GM21447 (cell line): ENCODE measurements around the gene KCNIP1.

Experiments used
- ATAC-seq: cut with Tn5 transposase; IDR thresholded peaks from one replicate; pipeline ENCODE4 v1.9.1; 2021; ENCODE audit not compliant: unreplicated experiment

The KCNIP1 gene

DNA sequence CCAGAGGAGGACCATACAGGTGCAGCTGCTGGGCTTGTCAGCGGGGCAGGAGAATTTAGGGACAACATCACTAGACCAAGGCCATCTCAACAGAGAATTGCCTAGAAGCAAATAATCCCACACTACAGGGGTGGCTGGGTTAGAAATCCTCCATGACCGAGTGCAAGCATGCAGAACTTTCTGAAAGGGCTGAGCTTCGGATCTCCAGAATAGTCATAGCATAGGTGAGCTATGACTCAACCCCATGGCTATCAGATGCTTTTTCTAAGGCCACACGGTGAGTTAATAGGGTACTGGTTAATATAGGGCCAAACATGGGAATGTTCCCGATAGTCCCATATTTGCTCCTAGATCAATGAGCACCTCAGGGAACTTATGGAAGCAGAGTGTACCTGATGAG, 4.2 kb downstream of the KCNIP1 start:
- no peak for ATAC-seq

DNA sequence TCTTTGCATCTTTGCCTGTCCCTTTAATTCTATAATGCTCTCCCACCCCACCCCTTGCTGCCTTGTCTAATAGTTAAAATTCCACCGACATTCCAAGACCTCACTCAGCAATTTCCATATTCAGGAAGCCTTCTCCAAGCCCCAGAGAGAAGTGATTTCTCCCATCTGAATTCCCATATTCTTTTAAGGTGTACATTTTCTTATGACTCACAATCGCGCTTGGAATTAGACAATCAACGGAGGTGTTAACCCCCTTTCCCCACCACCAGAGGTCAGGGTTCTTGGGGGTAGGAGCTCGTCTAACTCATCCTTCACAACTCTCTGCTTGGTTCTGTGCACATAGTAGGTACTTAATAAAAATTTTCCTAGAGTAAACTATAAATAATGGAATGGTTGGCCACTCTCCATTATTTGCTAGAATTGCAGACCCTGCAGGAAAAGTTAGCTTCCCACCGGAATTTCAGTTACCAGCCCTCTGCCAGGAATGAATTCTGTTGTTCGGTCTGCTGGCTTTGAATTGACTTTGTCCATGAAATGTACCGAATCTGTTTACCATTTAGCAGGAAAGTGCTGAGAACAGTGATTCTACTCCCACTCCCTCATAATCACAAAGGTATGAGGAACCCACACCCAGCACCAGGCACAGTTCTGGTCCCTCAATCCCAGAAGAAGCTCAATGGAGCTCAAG, 5.0 kb downstream of the KCNIP1 start:
- no peak for ATAC-seq

DNA sequence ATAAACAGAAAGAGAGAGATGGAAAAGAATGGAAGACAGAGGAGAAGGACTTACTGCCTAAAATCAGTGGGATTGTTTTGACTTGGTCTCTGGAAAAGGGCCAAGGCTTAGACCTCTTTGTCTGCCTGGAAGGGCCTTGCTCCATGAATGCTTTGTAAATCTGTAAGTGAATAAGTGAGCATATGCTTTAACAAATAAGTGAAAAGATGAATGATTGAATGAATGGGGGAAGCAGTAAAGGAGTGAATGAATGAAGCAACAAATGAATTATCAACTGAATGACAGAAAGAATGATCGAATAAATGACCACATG, 5.5 kb downstream of the KCNIP1 start:
- no peak for ATAC-seq

DNA sequence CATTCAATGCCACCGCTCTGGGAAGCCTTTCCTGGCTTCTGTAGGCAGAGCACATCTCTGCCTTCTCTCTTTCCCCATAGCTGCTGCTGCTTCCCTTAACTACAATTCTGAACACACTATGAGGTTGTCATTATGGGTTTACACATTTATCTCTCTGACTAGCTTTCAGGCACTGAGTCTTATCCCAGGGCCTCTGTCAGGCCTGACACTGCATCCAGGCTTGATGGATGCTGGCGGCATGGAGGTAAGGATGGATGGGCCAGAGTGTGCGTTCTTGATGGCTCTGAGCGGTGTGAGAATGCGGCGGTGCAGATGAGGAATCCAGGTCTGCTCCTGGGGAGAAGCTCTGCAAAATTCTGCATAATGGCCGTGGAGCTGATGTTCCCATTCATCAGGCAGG, 6.3 kb downstream of the KCNIP1 start:
- ATAC-seq: no peak

DNA sequence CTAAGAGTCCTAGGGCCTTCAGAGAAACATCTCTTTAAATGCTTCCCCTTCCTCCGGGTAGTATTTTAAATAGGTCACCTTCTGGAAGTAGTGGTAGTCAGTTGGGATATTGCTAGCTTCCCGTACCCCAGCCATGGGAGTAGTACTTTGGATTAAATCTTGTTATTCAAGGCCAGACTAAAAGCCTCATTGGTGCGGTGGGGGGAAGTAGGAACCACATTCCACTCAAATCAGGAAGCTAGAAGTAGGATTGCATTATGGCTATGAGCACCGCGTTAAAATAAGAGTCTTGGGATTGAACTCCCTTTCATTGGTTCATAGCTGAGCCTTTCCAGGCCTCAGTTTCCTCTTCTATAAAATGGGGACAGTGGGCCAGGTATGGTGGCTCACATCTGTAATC, 6.7 kb downstream of the KCNIP1 start:
- no peak for ATAC-seq

DNA sequence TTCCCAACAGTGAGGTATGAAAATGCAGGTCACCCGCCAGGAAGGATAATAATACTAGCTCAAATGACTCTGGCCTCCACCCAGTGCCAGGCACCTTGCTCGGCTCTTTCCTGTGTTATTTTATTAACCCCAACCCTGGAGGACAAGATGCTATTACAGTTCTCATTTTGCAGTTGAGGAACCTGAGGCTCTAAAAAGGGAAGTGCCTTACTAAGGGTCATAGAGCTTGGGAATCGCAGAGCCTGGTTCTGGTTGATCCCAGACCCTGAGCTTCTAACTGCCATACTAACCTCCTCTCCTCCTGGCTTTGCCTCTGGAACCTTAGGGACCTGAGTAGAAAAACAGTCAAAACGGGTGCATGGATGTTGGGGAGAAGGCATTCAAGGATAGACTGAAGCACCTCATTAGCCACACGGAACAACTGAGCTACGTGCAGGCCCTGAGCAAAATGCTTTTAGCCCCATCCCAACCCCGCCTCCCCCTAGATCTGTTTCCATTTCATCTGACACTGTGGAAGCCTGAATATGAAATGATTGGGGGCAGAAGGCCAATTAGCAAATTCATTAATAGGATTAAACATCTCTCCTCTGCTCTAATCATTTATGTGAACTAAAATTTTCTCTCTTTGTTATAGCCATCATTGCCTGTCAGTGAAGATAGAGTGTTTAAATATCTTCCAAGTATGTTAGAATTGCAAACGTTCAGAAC, 7.9 kb downstream of the KCNIP1 start:
- ATAC-seq: no peak

DNA sequence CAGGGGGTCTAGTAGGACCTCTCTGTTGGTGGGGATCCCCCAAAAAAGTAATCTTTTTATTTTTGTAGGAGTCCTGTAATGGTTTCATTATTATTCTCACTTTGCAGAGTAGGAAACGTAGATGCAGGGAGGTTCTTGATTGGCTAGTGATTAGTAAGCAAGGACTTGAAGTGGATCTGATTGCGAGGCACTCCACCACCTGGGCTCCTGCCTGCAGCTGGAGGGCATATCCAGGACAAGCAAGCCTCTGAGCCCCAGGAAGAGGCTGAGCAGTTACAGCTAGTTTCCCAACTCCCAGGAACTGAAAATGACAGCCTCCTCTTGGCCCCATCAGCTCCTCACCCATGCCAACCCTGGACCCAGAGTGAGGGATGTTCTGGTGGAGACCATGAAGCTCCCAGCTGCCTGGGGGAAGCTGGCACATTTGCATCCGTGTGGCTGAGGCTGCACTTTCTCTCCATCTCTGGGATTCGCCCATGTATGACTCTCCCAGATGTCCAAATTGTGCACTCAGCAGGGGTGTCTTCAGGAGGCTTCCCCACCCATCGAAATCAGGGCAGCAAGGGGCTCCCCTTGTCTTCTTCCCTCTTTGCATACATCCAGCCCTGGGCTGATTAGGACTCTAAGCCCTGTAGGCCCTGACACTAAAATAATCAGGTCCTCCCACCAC, 10.2 kb downstream of the KCNIP1 start:
- no peak for ATAC-seq

DNA sequence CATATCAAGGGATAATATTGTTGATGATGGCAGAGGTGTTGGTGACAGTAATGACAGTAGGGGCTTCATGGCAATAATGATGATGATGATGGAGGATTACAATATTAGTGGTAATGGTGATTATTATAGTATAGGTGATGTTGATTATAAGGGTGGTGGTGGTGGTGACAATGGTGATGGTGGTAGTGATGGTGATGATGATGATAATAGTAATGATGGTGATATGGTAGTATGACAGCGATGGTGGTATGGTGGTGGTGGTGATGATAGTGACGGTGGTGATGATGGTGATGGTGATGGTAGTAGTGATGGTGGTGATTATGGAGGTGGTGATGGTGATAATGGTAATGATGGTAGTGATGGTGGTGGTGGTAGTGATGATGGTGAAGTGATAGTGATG, 13.6 kb downstream of the KCNIP1 start:
- ATAC-seq: no peak

DNA sequence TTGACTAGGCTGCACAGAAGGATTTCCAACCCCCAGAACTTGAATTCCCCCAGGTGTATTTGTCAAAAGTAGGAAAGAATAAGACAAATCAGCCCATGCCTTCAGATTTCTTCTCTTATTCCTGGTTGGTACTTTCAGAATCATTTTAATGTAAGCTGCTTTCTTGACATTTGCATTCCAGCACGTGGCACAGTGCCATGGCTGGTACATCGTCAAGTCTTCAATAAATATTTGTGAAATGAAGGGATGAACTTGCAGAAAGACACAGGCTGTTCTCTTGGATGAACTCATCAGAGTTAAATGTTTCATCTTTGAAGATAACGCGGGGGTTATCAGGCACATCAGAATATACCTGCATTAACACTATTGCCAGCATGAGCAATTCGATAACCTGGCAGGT, 14.5 kb downstream of the KCNIP1 start:
- no peak for ATAC-seq

DNA sequence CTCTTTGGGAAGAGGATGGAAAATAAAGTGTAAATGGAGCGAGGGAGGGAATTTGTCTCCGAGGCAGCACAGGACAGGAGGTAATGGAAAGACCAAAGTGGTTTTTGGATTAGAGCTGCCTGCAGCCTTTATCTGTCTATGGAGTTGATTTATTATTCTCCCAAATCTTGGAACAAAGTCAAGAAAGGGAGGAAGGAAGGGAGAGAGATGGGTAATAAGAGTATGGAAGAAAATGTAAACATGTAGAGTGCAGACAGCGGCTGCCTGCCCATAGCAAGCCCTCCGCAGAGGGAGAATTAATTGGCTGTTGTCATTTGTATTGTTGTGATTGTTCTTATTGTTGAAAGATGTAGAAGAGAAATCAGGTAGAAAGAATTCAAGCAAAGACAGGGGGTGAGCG, 15.7 kb downstream of the KCNIP1 start:
- no peak for ATAC-seq

DNA sequence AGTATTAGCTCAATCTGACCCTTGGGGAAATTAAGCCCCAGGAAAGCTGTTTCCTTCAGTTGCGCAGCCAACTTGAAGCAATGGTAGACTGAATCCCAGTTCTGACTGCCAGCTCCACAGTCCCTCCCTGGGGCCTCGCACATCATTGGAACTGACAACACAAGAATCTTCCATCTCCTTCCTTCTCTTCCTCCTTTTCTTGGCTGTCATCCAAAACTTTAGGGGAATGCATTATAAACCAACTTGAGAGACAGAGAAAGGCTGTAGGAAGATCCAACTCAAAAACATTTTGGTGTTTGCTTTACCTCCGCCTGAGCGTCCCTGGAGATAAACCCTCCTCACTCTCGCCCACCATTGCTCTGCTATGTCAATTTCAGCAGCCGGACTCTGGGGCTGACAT, 16.6 kb downstream of the KCNIP1 start:
- no peak for ATAC-seq

DNA sequence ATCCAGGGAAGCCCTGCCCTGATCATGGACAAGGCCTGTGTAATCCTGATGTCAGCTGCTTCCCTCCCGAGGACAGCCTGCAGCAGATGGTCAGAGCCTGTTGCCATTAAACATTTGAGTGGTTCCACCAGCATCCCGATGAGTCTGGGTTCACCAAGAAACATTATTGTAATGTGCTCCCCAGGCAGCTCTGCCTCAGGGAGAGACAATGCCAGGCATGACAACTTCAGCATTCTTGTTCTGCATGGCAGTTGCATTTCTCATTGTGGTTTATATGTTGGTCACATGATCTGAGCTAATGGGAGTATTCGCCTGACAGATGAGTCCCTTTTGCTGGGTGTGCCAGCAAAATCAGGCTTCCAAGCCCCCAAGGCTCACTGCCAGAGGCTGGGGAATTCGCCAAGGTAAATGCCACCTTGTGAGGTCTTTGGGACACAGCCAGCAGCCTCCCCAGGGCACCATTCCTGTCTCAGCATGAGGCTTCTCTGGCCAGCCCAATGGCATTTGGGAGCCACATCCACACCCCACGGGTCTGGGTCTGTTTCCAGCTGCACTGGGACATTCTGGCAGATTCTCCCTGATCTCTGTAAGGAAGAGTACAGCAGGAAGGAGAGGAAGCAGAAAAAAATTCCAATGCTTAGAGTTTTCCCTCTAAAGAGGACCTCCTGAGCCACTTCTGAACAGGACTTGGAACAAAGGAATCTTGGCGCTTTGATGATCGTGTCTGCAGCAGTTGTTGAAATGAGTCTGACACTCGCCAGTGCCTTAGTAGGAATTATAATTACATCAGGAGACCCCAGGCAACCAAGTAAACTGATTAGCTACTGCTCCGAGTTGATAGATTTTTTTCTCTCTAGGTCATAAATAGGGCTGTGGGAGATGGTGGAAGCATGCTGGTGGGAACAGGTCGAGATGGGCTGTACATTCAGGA, 18.7 kb downstream of the KCNIP1 start:
- no peak for ATAC-seq

DNA sequence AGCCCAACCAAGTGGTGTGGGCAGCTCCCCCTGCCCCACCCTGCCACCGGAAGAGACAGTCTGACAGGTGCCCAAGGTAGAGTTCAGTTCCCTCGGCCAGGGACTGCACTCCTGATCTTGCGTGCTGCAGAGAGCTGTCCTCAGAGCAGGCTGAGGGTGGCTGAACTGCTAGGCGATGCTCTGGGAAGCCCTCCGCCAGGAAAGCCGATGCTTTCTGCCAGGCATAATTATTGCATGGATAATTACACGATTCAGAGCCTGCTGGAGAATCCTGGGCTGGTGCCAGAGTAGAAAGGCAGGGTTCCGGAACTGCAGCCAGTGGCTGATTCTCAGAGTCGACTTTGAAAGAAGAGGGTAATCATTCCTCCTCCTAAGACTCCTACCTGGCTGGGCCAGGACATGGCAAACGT, 19.3 kb downstream of the KCNIP1 start:
- no peak for ATAC-seq

DNA sequence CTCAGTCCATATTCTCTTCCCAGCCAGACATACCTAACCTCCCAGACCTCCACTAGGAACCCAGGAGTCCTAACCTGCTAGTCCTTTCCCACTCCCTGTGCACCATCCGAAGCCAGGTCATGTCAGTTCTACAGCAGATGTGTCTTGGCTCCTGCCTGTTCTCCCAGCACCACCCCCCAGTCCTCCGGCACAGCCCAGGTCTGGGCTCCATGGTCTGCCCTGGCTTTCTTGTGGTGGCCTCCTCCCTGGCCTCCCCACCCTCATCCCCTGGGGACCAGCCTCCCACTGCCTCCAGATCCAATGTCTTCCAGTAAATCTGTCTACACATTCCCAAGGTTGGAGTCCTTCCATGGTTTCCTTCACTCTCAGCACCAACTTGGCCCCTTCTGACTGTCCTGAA, 20.0 kb downstream of the KCNIP1 start:
- no peak for ATAC-seq

DNA sequence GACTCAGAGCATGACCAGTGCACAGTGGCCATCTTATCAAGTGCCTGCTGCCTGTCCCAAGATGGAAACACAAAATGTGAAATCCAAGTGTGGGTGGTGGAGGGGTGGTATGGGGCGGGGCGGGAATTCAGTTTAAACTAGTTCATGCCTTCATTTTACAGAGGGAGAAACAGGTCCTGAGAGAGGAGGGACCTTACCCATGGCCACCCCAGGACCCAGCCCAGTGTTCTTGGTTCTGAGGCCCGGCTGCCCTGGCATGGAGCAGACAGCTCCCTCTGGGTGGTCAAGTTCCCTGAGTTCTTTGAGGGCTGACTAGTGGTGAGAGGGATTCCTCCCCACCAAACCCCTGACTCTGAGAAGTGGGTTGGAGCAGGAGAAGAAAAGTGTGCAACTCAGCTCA, 20.8 kb downstream of the KCNIP1 start:
- no peak for ATAC-seq

DNA sequence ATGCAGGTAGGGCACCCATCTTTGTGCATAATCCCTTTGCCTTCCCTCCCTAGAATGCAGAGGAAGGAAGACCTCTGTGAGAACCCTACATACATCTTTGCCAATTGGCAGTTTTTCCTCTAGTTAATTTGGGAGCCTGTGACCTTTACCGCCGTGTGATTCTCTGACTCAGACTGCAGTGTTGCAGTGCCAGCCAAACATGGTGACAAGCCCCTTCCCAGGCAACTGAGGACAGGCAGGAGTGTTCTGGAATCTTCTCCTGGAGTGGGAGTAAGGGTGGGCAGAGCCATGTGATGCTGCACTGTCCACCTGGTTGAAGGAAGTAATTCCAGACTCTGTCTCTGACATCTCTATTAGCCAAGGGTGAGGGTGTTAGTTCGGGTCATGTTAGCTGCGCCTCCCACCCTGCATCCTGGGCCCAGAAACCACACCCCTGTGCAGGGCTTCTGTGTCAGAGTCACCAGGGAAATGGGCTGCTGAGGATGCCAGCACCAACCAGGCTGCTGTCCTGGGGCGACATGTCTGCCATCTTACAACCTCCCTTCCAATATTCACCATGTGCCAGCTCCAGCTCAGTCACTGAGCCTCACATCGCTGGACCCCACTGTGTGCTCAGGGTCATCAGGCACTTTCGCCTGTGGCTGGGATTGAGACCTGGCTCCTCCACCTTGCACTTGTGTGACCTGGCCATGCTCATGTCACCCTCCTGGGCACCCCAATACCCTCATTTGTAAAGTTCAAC, 21.8 kb downstream of the KCNIP1 start:
- no peak for ATAC-seq

DNA sequence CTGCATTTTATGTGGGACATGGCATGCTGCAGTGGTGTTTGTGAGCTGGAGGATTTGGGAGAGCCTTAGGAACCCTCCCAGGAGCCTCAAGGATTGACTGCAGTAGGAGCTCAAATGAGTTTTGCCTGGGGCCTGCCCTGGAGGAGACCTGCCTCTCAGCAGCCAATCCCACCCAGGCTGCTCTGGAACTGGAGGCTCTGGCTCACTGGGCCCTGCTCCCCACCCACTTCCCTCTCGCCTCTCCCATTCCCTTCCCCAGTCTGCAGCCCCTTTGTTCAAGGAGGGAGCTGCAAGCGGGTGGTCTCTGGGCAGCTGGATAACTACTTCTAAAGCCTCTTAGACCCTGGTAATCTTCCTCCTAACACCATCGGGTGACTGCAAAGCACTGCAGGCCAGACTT, 24.2 kb downstream of the KCNIP1 start:
- no peak for ATAC-seq

DNA sequence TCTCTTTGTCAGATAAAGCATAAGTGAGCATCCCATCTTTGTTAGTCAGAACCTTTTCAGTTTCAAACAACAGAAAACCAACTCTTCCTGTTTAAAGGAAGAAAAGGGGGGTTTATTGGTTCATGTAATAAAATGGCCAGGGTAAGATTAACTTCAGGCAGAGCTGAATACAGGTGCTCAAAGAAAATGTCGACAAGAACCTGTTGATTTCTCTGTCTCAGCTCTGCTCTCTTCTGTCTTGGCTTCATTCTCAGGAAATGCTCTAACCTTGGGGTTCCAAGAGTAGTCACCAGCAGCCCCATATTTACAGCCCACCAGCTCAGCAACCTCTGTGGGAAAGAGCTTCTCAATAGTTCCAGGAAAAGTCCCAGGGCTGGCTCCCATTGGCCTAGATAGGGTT, 25.2 kb downstream of the KCNIP1 start:
- no peak for ATAC-seq

DNA sequence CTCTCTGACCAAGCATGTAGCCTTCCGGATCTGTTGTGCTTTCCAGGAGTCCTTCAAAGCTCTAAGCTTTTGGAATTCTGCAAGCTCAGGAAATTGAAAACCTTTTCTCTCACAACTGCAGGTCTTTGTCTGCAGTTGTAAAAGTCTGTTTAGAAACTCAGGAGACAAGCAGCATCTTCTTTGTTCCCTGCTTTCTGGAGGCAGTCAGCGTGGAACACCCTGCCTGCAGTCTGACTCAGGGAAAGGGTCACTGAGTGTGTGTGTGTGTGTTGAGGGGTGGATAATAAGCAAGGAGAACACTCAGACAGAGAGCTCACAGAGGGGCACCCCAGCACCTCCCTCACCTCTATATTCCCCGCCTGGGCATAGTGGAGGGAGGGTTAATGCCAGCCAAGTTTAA, 29.1 kb downstream of the KCNIP1 start:
- ATAC-seq: no peak

DNA sequence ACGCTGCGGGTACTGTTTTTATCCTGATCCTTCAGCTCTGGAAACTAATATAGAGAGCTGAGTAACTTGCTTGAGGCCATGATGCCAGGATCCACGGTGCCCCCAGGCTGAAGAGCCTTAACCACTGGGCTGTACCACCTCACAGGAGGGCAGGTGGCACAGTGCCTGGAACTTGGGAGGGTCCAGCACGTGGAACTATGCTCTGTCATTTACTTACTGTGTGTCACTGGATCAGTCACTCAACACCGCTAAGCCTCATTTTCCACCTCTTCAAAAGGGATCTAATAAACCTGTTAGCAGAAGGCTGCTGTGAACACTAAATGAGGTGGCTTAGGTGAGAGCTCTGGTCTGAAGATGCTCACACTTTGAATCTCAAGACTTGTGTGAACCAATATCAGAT, 29.6 kb downstream of the KCNIP1 start:
- no peak for ATAC-seq

DNA sequence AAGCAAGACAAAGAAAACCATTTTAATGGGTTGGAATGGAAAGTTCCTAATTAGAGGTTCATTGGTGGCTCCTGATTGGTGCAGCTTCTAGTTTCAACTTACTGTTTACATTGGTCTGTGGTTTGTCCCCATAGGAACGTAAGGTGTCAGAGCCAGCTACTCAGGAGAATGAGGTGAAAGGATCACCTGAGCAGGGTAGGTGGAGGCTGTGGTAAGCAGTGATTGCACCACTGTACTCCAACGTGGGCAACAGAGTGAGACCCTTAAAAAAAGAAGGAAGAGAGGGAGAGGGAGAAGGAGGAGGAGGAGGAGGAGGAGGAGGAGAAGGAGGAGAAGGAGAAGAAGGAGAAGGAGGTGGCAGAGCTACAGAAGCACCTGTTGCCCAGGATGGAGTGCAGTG, 30.4 kb downstream of the KCNIP1 start:
- no peak for ATAC-seq
